K562 (cell line): ENCODE results near the gene FOXD2. TPM values are rescaled to one million over a fixed set of nuclear protein-coding genes. Genes with fewer than 3 reads are reported as not detected.

Source experiments
- ATAC-seq: fragments of 200-7000 bp; cut with Tn5 transposase; 3 replicates; pipeline ENCODE4 v1.9.1; 2020; ENCODE audit warnings: moderate library complexity
- BruUV-seq: library from RNA; stranded (reverse); fragments of 400-500 nt; replicated peaks from 2 replicates; lab custom pipeline; 2021; lab: Mats Ljungman, UMichigan
- CTCF ChIA-PET: fragments of 300-600 bp; formaldehyde crosslinking; extraction: SDS; loops from one replicate; lab custom pipeline; 2021; ENCODE audit warnings: low intra/inter-chr PET ratio; lab: Yijun Ruan, JAX
- POLR2A ChIA-PET: fragments of 300-600, 350-650 bp; sonication (Branson Sonifier 250); formaldehyde crosslinking; extraction: SDS; loops from one replicate; lab custom pipeline; 2021; ENCODE audit warnings: antibody characterized with exemption, inconsistent platforms; lab: Yijun Ruan, JAX
- DNase-seq, 4 experiments: peaks; one replicate each; pipeline versions ENCODE4 v3.0.0 to v3.0.0-alpha.2; 2011 to 2018; ENCODE audit warnings: low spot score in 3 of 4, mixed read lengths in 3 of 4; ENCODE audit errors: extremely low read depth in 1 of 4
- FAIRE-seq: peaks from 2 replicates; lab custom pipeline; 2011; peaks lifted over from hg19 to GRCh38; lab: Jason Lieb, UNC
- H2AFZ ChIP-seq: 2 replicates; pipeline ENCODE4 v1.6.0; 2011; ENCODE audit warnings: low read depth, low read length, control low read depth, inconsistent platforms
- H3K27ac ChIP-seq: fragments of 200-600 bp; 3 replicates; pipeline ENCODE4 v1.8.0; 2011; ENCODE audit warnings: low read depth, mild to moderate bottlenecking, control low read depth, inconsistent platforms, low read length, moderate library complexity, mixed read lengths; ENCODE audit errors: extremely low read depth
- H3K27me3 ChIP-seq, 2 experiments: fragments of 300-600 bp in 1 of 2; 2 replicates in 1 of 2; 3 replicates in 1 of 2; pipeline versions ENCODE4 v1.6.0 to v1.8.0; 2011; ENCODE audit warnings: inconsistent platforms in 2 of 2, low read length in 2 of 2, mild to moderate bottlenecking in 1 of 2, mixed read lengths in 1 of 2, moderate library complexity in 1 of 2; ENCODE audit not compliant: control insufficient read depth in 2 of 2, insufficient read depth in 2 of 2
- H3K36me3 ChIP-seq: fragments of 300-600 bp; 3 replicates; pipeline ENCODE4 v1.8.0; 2011; ENCODE audit warnings: mild to moderate bottlenecking, low read length, inconsistent platforms; ENCODE audit not compliant: control insufficient read depth, insufficient read depth
- H3K4me1 ChIP-seq, 2 experiments: fragments of 200-600 bp in 1 of 2; replicated peaks in 1 of 2; 2 replicates in 1 of 2; 3 replicates in 1 of 2; pipeline versions ENCODE4 v1.5.1 to v1.8.0; 2011; ENCODE audit warnings: inconsistent platforms in 2 of 2, low read length in 2 of 2, mild to moderate bottlenecking in 1 of 2, mixed read lengths in 1 of 2, moderate library complexity in 1 of 2; ENCODE audit not compliant: control insufficient read depth in 2 of 2, insufficient read depth in 2 of 2
- H3K4me2 ChIP-seq: 2 replicates; pipeline ENCODE4 v1.6.1; 2011; ENCODE audit warnings: low read length, control low read depth, inconsistent platforms, mixed read lengths; ENCODE audit not compliant: insufficient read depth
- H3K4me3 ChIP-seq: fragments of 200-600 bp; sonication (generic), shearing (Covaris generic); 2 replicates; pipeline ENCODE4 v1.5.1; 2016; ENCODE audit warnings: control low read depth, inconsistent platforms
- H3K79me2 ChIP-seq: fragments of 200-600 bp; 3 replicates; pipeline ENCODE4 v1.8.0; 2011; ENCODE audit warnings: low read length, inconsistent platforms; ENCODE audit not compliant: control insufficient read depth, insufficient read depth
- H3K9ac ChIP-seq, 2 experiments: 2 replicates each; pipeline versions ENCODE4 v1.6.0 to v1.6.1; 2011; ENCODE audit warnings: low read depth in 2 of 2, low read length in 2 of 2, control low read depth in 1 of 2, inconsistent platforms in 1 of 2, mild to moderate bottlenecking in 1 of 2, mixed read lengths in 1 of 2; ENCODE audit not compliant: insufficient read depth in 1 of 2
- H3K9me1 ChIP-seq: one replicate; pipeline ENCODE4 v1.6.0; 2011; ENCODE audit warnings: inconsistent platforms, mild to moderate bottlenecking, low read length, moderate library complexity; ENCODE audit not compliant: control insufficient read depth, insufficient read depth
- H3K9me3 ChIP-seq: replicated peaks from 2 replicates; pipeline ENCODE4 v1.5.1; 2011; ENCODE audit warnings: low read depth, low read length, inconsistent platforms; ENCODE audit not compliant: control insufficient read depth, insufficient read depth
- H4K20me1 ChIP-seq: replicated peaks from 2 replicates; pipeline ENCODE4 v1.6.1; 2011; ENCODE audit warnings: low read length, inconsistent platforms, mixed read lengths; ENCODE audit not compliant: control insufficient read depth, insufficient read depth
- ATF4 ChIP-seq: fragments of 450-650 bp; formaldehyde crosslinking; IDR thresholded peaks from 2 replicates; pipeline ENCODE4 v1.4.0; 2022; ENCODE audit warnings: mild to moderate bottlenecking, moderate library complexity
- CREB3 ChIP-seq: fragments of 450-650 bp; conservative IDR thresholded peaks from 2 replicates; pipeline ENCODE4 v1.6.1; 2016; ENCODE audit warnings: missing genetic modification characterization, low read depth, mild to moderate bottlenecking, missing compliant biosample characterization, moderate library complexity
- DDX20 ChIP-seq: fragments of 450-650 bp; IDR thresholded peaks from 2 replicates; pipeline ENCODE4 v1.6.1; 2016; ENCODE audit warnings: missing genetic modification characterization, low read depth, mild to moderate bottlenecking, missing compliant biosample characterization, moderate library complexity
- ELK3 ChIP-seq: fragments of 450-650 bp; formaldehyde crosslinking; IDR thresholded peaks from 2 replicates; pipeline ENCODE4 v1.4.0; 2020; ENCODE audit warnings: mild to moderate bottlenecking
- FOXM1 ChIP-seq, 2 experiments: fragments of 450-650 bp in 1 of 2; sonication (generic) in 1 of 2; formaldehyde crosslinking in 1 of 2; IDR thresholded peaks; 2 replicates each; pipeline versions ENCODE4 v1.6.1 to v1.9.0; 2017 to 2022; ENCODE audit warnings: low read depth in 2 of 2, mild to moderate bottlenecking in 2 of 2, missing genetic modification reagents in 1 of 2, moderate library complexity in 1 of 2
- HMG20B ChIP-seq: fragments of 250-450 bp; sonication (Bioruptor Pico); IDR thresholded peaks from 2 replicates; pipeline ENCODE4 v1.5.0; 2021; ENCODE audit warnings: mild to moderate bottlenecking
- MCM3 ChIP-seq: fragments of 450-650 bp; IDR thresholded peaks from 2 replicates; pipeline ENCODE4 v1.6.1; 2016
- NR3C1 ChIP-seq: sonication (generic); formaldehyde crosslinking; IDR thresholded peaks from 2 replicates; pipeline ENCODE4 v1.8.1; 2022; ENCODE audit warnings: missing genetic modification reagents
- PCBP1 ChIP-seq: fragments of 200-400 bp; formaldehyde crosslinking; IDR thresholded peaks from 2 replicates; pipeline ENCODE4 v1.6.1; 2018; ENCODE audit warnings: mild to moderate bottlenecking, low read depth, low read length; ENCODE audit not compliant: poor library complexity, severe bottlenecking
- SAFB ChIP-seq: fragments of 200-400 bp; formaldehyde crosslinking; IDR thresholded peaks from 2 replicates; pipeline ENCODE4 v1.6.1; 2017; ENCODE audit warnings: low read depth, low read length, borderline replicate concordance
- U2AF1 ChIP-seq: fragments of 200-400 bp; formaldehyde crosslinking; optimal IDR thresholded peaks from 2 replicates; pipeline ENCODE3; 2017; ENCODE audit warnings: mild to moderate bottlenecking, low read depth, low read length, moderate library complexity
- ZHX1 ChIP-seq: fragments of 150-350 bp; conservative IDR thresholded peaks from 2 replicates; pipeline ENCODE4 v1.6.1; 2014; ENCODE audit warnings: low read length
- ZNF184 ChIP-seq: sonication (generic); formaldehyde crosslinking; IDR thresholded peaks from 2 replicates; pipeline ENCODE4 v1.5.0; 2020; ENCODE audit warnings: missing genetic modification reagents
- ZNF431 ChIP-seq: sonication (generic); formaldehyde crosslinking; IDR thresholded peaks from 2 replicates; pipeline ENCODE4 v1.8.0; 2022; ENCODE audit warnings: mild to moderate bottlenecking, missing genetic modification reagents
- ZNF551 ChIP-seq: fragments of 250-450 bp; sonication (Bioruptor Pico); IDR thresholded peaks from 2 replicates; pipeline ENCODE4 v1.5.0; 2021; ENCODE audit warnings: mild to moderate bottlenecking, moderate library complexity
- WGBS: fragments of 100-300 bp; shearing (Covaris generic); methylation state at CpG from one replicate; pipeline ENCODE4 v1.1.6; 2016; ENCODE audit warnings: low coverage, mixed read lengths; ENCODE audit not compliant: insufficient coverage; ENCODE audit errors: missing lambda C conversion rate; 5-methylcytosine and 5-hydroxymethylcytosine counted together
- in situ Hi-C: fragments of 300-500 bp; cut with MboI; formaldehyde crosslinking; loops from 4 replicates; pipeline ENCODE4 v1.15.0; 2018; ENCODE audit warnings: inconsistent platforms, mixed read lengths
- intact Hi-C: fragments of 100-400 bp; cut with micrococcal nuclease; formaldehyde crosslinking; loops from 2 replicates; pipeline ENCODE4 v1.14.2; 2022
- polyA plus RNA-seq, 8 experiments: library from polyadenylated mRNA; depleted of rRNA in 4 of 8; stranded (reverse) in 5 of 8; unstranded in 3 of 8; fragments of >200 nt; fragmentation: Nextera tagmentation in 2 of 8; fragmentation: Illumina TruSeq in 1 of 8; extraction: Ambion mirVana in 2 of 8; extraction: Trizol in 1 of 8; gene quantifications; 2 replicates each; pipeline versions ENCODE4 v1.2.1 to v1.2.3, GENCODE V29; 2011 to 2014; ENCODE audit warnings: inconsistent platforms in 1 of 8, missing spikeins in 1 of 8
- total RNA-seq, 7 experiments: library from RNA; depleted of rRNA in 6 of 7; stranded (reverse); fragments of >200 nt in 6 of 7; fragmentation: Illumina TruSeq in 2 of 7; extraction: Trizol in 2 of 7; gene quantifications; 2 replicates each; pipeline versions ENCODE4 v1.2.1 to v1.2.3, GENCODE V29; 2011 to 2021; ENCODE audit warnings: low replicate concordance in 1 of 7

Gene FOXD2
- total and polyA plus RNA-seq, 9 of the 15 experiments (the other 6 are each of a cell fraction or from before 2014, with no cell fraction given): 0.06 to 1.2 (median 0.22) TPM

- Histone ChIP-seq H3K79me2 (no peaks in the 10 kb centered on the region), H3K27ac (no peak overlapping the region), H3K9me1 (no peaks in the 10 kb centered on the region), H3K4me1 (no peaks in the 10 kb centered on the region; a peak in 1 of 5 replicates), H3K9me3 (no peaks in the 10 kb centered on the region), H4K20me1 (peaks cover 6% of the 10 kb centered on the region), H3K4me3 (no peak overlapping the region), H3K9ac (no peak overlapping the region), H3K4me2 (no peak overlapping the region), H2AFZ (no peak overlapping the region), H3K27me3 (peaks cover 7 to 8% of the 10 kb centered on the region in 2 experiments; a peak in 4 of 5 replicates), H3K36me3 (0 out of 3 replicates have a peak, but pooled peaks cover 2% of the 10 kb centered on the region)
- ATAC-seq: peak; percentile 93
- WGBS: 20% methylated on average over 3 of the region's 3 CpGs
- in situ Hi-C loops (no loop called here), intact Hi-C loops (loop anchor here (1.0 to 5.0 kb wide), 5 partner anchors 35 to 337 kb away; no protein-coding TSS in a partner anchor)
- FAIRE-seq: peak; percentile 81
- ChIA-PET CTCF (interaction anchor here (0.7 to 1.8 kb wide), 5 partner anchors 35 to 337 kb away, joined by 3 to 7 read pairs (median 6); no protein-coding TSS in a partner anchor), POLR2A (interaction anchor here (0.6 to 1.8 kb wide), 10 partner anchors 9 to 199 kb away, joined by 3 to 6 read pairs (median 3); partner anchors contain the start of genes PDZK1IP1 and STIL)
- no TSS peak for BruUV-seq
- peak; percentile 78 to 82 (median 80) for DNase-seq
- no peak for TF ChIP-seq ZNF431
- TF ChIP-seq ATF4: no peak
- TF ChIP-seq ZNF551 (CRISPR knock-in tag): no peak
- TF ChIP-seq MCM3: no peak
- TF ChIP-seq FOXM1 (IDR thresholded peaks at IDR 0.05; ENCODE audit: low read depth): no peak
- no peak for TF ChIP-seq FOXM1 (CRISPR knock-in tag; IDR thresholded peaks at IDR 0.05; ENCODE audit: low read depth)
- TF ChIP-seq ZHX1: no peak
- no peak for TF ChIP-seq HMG20B (CRISPR knock-in tag)
- TF ChIP-seq ELK3 (CRISPR knock-in tag): no peak
- no peak for TF ChIP-seq NR3C1 (CRISPR knock-in tag)
- no peak for TF ChIP-seq SAFB
- no peak for TF ChIP-seq CREB3
- no peak for TF ChIP-seq PCBP1
- TF ChIP-seq DDX20 (tag): no peak
- no peak for TF ChIP-seq U2AF1
- TF ChIP-seq ZNF184 (CRISPR knock-in tag): no peak
Measured at GRCh38 chr1:47388891-47389238, 49.0 kb upstream of the FOXD2 start.
